ENCODE data around the gene OR7G2.

DNA sequence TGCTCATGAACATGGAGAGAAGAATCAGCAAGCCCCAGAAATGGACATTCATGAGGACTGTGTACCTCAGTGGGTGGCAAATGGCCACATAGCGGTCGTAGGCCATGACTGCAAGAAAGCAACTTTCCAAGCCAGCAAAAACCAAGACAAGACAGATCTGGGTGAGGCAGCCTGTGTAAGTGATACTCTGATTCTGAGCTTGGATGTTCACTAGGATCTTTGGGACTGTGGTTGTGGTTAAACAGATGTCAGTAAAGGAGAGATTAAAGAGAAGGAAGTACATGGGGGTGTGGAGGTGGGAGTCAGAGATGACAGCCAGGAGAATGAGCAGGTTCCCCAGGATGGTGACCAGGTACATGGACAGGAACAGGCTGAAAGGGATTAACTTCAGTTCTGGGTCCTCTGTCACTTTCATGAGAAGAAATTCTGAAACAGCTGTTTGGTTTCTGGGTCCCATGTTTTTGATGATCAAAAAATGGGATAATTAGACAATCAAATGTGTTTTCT, 8.1 kb upstream of the OR7G2 start, which contains the start of gene OR7G1:
- TF ChIP-seq POLR2AphosphoS5 (IDR thresholded peaks at IDR 0.05; ENCODE audit: borderline replicate concordance, low read depth, low read length) (no peak), FOXP2 (optimal IDR thresholded peaks at IDR 0.05; ENCODE audit: control extremely low read depth, extremely low read length, insufficient read depth) (no peak)
